Adrenal gland (tissue), 5 donors: ENCODE data around the gene DUSP8.

Source experiments
- CTCF ChIP-seq, 6 experiments: fragments of 450-650 bp in 4 of 6; fragments of 200-600 bp in 2 of 6; sonication (generic) in 1 of 6; IDR thresholded peaks; 1 replicate in 5 of 6; 2 replicates in 1 of 6; pipeline versions ENCODE4 v1.5.1 to v1.8.0; 2016 to 2021; ENCODE audit warnings: antibody characterized with exemption in 6 of 6, mild to moderate bottlenecking in 2 of 6, moderate library complexity in 1 of 6
- POLR2A ChIP-seq, 2 donors: fragments of 450-650 bp; IDR thresholded peaks; one replicate each; pipeline ENCODE4 v1.6.1; 2017; ENCODE audit warnings: antibody characterized with exemption in 2 of 2, mild to moderate bottlenecking in 2 of 2, moderate library complexity in 1 of 2
- donor health status: DM: no; HTN: no; CAD: no.

GRCh38 chr11:1543606-1544263, 28.3 kb downstream of the DUSP8 start:
- TF ChIP-seq POLR2A (IDR thresholded peaks at IDR 0.05) (no peak), CTCF (IDR thresholded peaks at IDR 0.05) (no peak)
